Measurements from ENCODE around the gene MBTPS1.

Gene MBTPS1

GRCh38 chr16:84049403-84050060, 67.2 kb downstream of the MBTPS1 start:
- DNase-seq: no peak

- DNase-seq: no peak
Observed at GRCh38 chr16:84048871-84049270, 67.9 kb downstream of the MBTPS1 start.

DNA sequence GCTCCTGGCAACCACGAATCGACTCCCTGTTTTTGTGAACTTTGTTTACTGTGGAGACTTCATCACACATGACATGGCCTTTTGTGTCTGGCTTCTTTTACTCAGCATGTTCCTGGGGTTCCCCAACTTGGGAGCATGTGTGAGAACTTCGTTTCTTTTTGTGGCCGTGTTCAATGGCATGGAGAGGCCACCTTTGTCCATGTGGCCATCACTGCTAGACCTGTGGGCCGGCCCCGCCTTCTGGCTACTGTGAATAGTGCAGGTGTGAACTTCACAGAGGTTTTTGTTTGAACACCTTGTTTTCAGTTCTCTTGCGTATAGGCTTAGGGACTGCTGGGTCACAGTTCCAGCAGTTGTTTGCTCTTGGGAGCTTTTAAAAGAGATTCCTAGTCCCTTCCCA, 68.5 kb downstream of the MBTPS1 start:
- no peak for DNase-seq

DNA sequence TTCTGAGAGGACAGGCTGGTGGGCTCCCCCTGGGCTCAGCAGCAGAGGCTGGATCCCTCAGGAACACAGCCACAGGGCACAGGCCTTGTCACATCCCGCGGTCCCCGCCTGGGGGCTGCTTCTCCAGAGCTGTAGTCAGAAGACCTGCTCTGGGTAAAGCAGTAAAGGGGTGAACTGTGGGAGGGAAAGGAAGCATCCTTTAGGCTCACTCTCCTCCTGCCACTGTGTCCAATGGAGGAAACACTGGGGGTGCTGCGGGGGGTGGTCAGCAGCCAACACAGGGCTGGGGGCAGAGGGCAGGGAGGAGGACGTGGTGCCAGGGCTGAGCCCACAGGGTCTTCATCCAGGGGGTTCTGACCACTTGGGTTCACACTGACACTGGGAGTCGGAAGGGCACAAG, 69.1 kb downstream of the MBTPS1 start:
- no peak for DNase-seq

DNA sequence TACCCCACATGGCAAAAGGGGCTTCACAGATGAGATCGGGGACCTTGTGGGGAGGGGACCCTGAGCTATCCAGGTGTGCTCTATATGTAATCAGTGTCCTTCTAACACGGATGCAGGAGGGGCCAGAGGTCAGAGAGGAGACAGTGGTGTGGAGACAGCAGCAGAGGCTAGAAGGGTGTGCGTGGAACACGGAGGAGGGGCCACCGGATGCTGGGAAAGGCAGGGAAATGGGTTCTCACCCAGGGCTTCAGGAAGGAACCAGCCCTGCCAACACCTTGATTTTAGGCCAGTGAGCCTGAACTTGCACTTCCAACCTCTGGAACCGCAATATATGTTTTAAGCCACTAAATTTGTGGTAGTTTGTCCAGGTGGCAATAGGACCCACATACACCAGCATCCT, 69.5 kb downstream of the MBTPS1 start:
- DNase-seq: no peak

- no peak for DNase-seq
Observed at GRCh38 chr16:84045818-84046470, 70.8 kb downstream of the MBTPS1 start.

GRCh38 chr16:84045001-84045817, 71.5 kb downstream of the MBTPS1 start:
- DNase-seq: peak; percentile 86

- DNase-seq: no peak
Observed at GRCh38 chr16:84044118-84044488, 72.6 kb downstream of the MBTPS1 start.

DNA sequence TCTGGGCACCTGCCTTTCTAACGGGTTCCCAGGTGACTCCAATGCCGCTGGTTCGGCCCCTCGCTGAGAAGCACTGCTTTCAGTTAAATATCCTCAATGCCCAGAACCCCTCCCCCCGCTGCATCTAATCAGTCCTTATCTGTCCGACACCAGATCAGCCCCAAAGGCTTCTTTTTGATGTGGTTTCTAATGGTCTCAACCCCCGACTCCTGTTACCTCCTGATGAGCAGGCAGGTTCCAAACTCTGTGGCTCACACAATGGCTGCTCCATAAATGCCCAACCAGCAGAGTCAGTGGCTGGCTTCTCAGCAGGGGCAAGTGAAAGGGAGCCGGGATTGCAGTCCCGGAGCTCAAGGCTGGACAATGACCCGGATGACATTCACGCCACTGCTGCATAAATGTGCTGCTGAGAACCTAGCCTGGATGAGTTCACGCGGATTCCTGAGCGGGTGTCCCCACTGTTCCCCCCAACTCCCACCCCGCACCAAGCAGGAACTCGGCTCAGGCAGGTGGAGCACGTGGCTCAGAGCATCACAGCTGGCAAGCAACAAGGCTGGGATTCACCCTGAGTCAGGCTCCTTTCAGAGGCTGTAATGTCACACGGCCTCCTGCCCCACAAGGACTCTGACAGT, 73.1 kb downstream of the MBTPS1 start:
- peak; percentile 48 for DNase-seq

GRCh38 chr16:84042879-84043485, 73.8 kb downstream of the MBTPS1 start:
- peak; percentile 38 for DNase-seq

DNA sequence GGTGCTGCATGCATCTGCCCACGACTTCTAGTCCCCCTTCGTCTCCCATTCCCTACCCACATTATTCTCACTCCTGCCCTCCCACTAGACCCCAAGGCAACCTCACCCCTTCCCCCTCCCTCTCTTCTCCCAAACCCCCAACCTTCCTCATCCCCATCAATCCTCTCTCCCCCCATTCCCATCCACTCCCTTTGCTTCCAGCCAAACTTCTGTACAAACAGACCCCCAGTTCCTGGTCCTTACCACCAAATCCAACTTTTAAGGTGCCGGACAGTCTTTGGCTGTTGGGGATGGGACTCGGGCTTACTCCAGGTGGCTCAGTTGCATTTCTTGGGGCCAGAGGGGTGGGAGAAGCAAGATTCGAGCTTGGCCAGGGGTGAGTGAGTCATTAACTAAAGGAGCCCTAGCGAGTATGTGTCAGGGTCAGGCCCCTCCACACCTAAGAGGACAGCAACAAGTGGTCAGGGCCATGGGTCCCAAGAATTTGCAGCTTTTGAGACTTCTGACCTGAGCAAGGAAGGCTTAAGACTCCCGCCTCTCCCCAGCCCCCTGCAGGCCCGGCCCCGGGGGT, 74.3 kb downstream of the MBTPS1 start, which contains the start of gene SLC38A8:
Gene SLC38A8, minus strand, starts transcription at position 488 of the 571 bp plus-strand sequence. CDS start 638 bp downstream, outside the sequence.
- no peak for DNase-seq

DNA sequence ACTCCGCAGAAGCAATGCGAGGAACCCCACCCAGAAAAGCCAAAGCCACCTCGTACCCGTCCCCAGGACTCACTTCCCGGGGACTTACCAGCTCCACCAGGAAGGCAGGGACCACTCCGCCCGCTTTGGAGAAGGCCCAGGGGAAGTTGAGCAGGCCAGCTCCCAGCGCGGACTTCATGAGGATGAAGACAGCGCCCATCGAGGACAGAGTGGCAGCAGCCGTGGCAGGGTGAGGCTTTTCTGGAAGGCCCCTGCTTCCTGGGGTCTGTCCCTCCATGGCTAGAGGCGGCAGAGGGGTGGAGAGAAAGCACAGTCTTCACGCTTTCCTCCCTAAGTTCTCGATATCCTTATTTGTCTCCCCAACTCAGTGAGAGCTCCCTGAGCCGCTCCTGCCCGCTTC, 74.9 kb downstream of the MBTPS1 start:
- DNase-seq: peak; percentile 17

GRCh38 chr16:84040823-84041820, 75.6 kb downstream of the MBTPS1 start:
- DNase-seq: no peak

GRCh38 chr16:84040226-84040822, 76.4 kb downstream of the MBTPS1 start:
- no peak for DNase-seq

- DNase-seq: no peak
Observed at GRCh38 chr16:84039696-84040095, 77.0 kb downstream of the MBTPS1 start.

DNA sequence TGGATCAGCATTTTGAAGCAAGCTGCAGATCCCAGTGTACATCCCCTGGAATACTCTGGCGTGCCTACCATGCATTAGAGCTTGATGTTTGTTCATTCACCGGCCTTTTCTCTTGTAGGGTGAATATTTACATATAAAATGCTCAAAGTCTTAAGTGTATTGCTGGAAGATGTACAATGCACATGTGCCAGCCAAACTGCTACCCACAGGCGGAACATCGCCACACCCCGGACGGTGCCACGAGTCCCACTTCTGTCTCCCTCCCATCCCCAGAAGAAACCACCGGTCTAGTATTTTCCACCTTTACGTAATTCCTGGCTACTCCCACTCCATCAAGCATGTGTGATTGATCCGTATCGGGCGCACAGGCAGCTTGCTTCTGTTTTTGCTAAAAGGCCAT, 78.3 kb downstream of the MBTPS1 start:
- DNase-seq: no peak

GRCh38 chr16:84036982-84037425, 79.7 kb downstream of the MBTPS1 start:
- no peak for DNase-seq

DNA sequence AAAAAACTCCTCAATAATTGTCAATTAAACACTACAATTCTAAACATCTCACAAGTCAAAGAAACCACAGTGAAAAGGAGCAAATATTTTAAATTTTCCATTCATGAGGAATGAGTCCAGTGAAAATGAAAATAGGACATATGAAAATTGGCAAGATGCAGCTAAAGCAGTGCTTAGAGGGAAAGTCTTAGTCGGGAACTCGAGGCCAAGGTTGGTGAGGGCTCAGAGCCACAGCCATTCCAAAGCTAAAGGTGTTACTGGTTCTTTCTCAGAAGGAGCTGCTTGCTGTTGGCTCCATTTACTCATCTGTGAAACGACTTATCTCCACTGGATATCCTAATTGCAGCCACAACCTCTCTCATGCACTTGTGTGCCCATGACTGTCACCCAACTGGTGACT, 80.6 kb downstream of the MBTPS1 start:
- no peak for DNase-seq

GRCh38 chr16:84034516-84034915, 82.2 kb downstream of the MBTPS1 start:
- DNase-seq: no peak

All from retina (tissue), 1 donor.